Neural crest cell (in vitro differentiated cells): Measurements from ENCODE around the gene CCDC14. TPM values are rescaled to one million over a fixed set of nuclear protein-coding genes. Genes with fewer than 3 reads are reported as not detected.
"Not testable (repeated sequence)": the region's sequence is repeated elsewhere in the genome, so short reads cannot be mapped to it uniquely, and the experiment has no call there.

Source experiments
- DNase-seq: peaks from one replicate; pipeline ENCODE4 v3.0.0; 2021; ENCODE audit warnings: low read depth, mixed read lengths, low spot score
- H3K27ac Mint-ChIP-seq: one replicate; pipeline ENCODE4 v1.8.0; 2021; ENCODE audit warnings: mild to moderate bottlenecking, mixed read lengths; ENCODE audit not compliant: unreplicated experiment
- H3K27me3 Mint-ChIP-seq: 2 replicates; pipeline ENCODE4 v1.8.0; 2021; ENCODE audit warnings: low read depth, mild to moderate bottlenecking, mixed read lengths
- H3K36me3 Mint-ChIP-seq: 2 replicates; pipeline ENCODE4 v1.8.0; 2021; ENCODE audit warnings: low read depth, mild to moderate bottlenecking, mixed read lengths
- H3K4me1 Mint-ChIP-seq: 2 replicates; pipeline ENCODE4 v1.8.0; 2021; ENCODE audit warnings: mixed read lengths
- H3K4me3 Mint-ChIP-seq: one replicate; pipeline ENCODE4 v1.8.0; 2021; ENCODE audit warnings: mild to moderate bottlenecking, mixed read lengths
- H3K9me3 Mint-ChIP-seq: 2 replicates; pipeline ENCODE4 v1.8.0; 2021; ENCODE audit warnings: mixed read lengths
- CTCF ChIP-seq: fragments of 200-600 bp; sonication (generic); conservative IDR thresholded peaks from 2 replicates; pipeline ENCODE4 v1.5.0; 2021; ENCODE audit warnings: antibody characterized with exemption, mild to moderate bottlenecking
- total RNA-seq: library from RNA; stranded (reverse); gene quantifications from 2 replicates; pipeline ENCODE4 v1.2.1, GENCODE V29; 2021

Gene CCDC14
- total RNA-seq, 1 donor from 2014 or later, result 117 TPM

GRCh38 chr3:123975030-123975429 lies 14.0 kb upstream of the CCDC14 start:
- not testable (repeated sequence) for H3K36me3 Mint-ChIP-seq

GRCh38 chr3:123971406-123971805 lies 10.4 kb upstream of the CCDC14 start:
- Mint-ChIP-seq H3K36me3 (no peaks in the 10 kb centered on the region), H3K4me1 (peaks cover 5% of the 10 kb centered on the region), H3K27me3 (peaks cover 7% of the 10 kb centered on the region), H3K9me3 (no peaks in the 10 kb centered on the region), H3K4me3 (no peak overlapping the region), H3K27ac (no peak overlapping the region)
- no peak for DNase-seq
- TF ChIP-seq CTCF, result no peak

More at GRCh38 chr3:123975030-123975429, 14.0 kb upstream of the CCDC14 start:
- H3K4me1 Mint-ChIP-seq, result peaks cover 22% of the 10 kb centered on the region
- H3K9me3 Mint-ChIP-seq, H3K27ac Mint-ChIP-seq, H3K4me3 Mint-ChIP-seq, H3K27me3 Mint-ChIP-seq, DNase-seq: not testable (repeated sequence)

GRCh38 chr3:123967260-123967659 lies 6.2 kb upstream of the CCDC14 start:
- H3K4me3 Mint-ChIP-seq, H3K9me3 Mint-ChIP-seq, H3K27ac Mint-ChIP-seq, DNase-seq, H3K4me1 Mint-ChIP-seq, H3K36me3 Mint-ChIP-seq: not testable (repeated sequence)
- H3K27me3 Mint-ChIP-seq, result peaks cover 17% of the 10 kb centered on the region

GRCh38 chr3:123966799-123967198 lies 5.8 kb upstream of the CCDC14 start:
- H3K36me3 Mint-ChIP-seq, DNase-seq, H3K9me3 Mint-ChIP-seq, H3K4me3 Mint-ChIP-seq, H3K4me1 Mint-ChIP-seq, H3K27ac Mint-ChIP-seq: not testable (repeated sequence)
- H3K27me3 Mint-ChIP-seq, result peaks cover 17% of the 10 kb centered on the region

- DNase-seq, H3K9me3 Mint-ChIP-seq, H3K4me3 Mint-ChIP-seq, H3K36me3 Mint-ChIP-seq, H3K27ac Mint-ChIP-seq: not testable (repeated sequence)
- peaks cover 19% of the 10 kb centered on the region for H3K27me3 Mint-ChIP-seq
- peaks cover 16% of the 10 kb centered on the region for H3K4me1 Mint-ChIP-seq
Measured at GRCh38 chr3:123964793-123965192, 3.8 kb upstream of the CCDC14 start.

- H3K4me1 Mint-ChIP-seq, result peaks cover 36% of the 10 kb centered on the region
- H3K9me3 Mint-ChIP-seq, result peaks cover 3% of the 10 kb centered on the region
- no peak for TF ChIP-seq CTCF
- peaks cover 3% of the 10 kb centered on the region for H3K36me3 Mint-ChIP-seq
- H3K27ac Mint-ChIP-seq, result peak overlapping the region; percentile 100
- peaks cover 15% of the 10 kb centered on the region for H3K27me3 Mint-ChIP-seq
- H3K4me3 Mint-ChIP-seq, result peak overlapping the region; percentile 100
- DNase-seq, result no peak
Measured at GRCh38 chr3:123961508-123961856, 453 bp upstream of the CCDC14 start.

- TF ChIP-seq CTCF, result no peak
- peaks cover 24% of the 10 kb centered on the region for H3K36me3 Mint-ChIP-seq
- no peaks in the 10 kb centered on the region for H3K27me3 Mint-ChIP-seq
- DNase-seq, result no peak
- no peak overlapping the region for H3K4me3 Mint-ChIP-seq
- peaks cover 11% of the 10 kb centered on the region for H3K4me1 Mint-ChIP-seq
- H3K9me3 Mint-ChIP-seq, result no peaks in the 10 kb centered on the region
- H3K27ac Mint-ChIP-seq, result no peak overlapping the region
Measured at GRCh38 chr3:123953735-123954134, 7.3 kb downstream of the CCDC14 start.
